DND-41 (cell line): Measurements from ENCODE around the gene COG6.

Experiments
- ATAC-seq: fragments of 200-7000 bp; cut with Tn5 transposase; 3 replicates; pipeline ENCODE4 v1.9.1; 2021; ENCODE audit warnings: low read depth; ENCODE audit not compliant: insufficient read depth
- DNase-seq: peaks from one replicate; pipeline ENCODE4 v3.0.0-alpha.2; 2020
- H2AFZ ChIP-seq: 2 replicates; pipeline ENCODE4 v1.6.0; 2012; ENCODE audit warnings: low read depth, low read length
- H3K27ac ChIP-seq: 2 replicates; pipeline ENCODE4 v1.5.1; 2012; ENCODE audit warnings: low read length, inconsistent platforms
- H3K27me3 ChIP-seq: fragments of 200-600 bp; sonication (generic); 2 replicates; pipeline ENCODE4 v1.6.0; 2012; ENCODE audit warnings: low read length, mild to moderate bottlenecking, inconsistent platforms; ENCODE audit not compliant: insufficient read depth, poor library complexity
- H3K36me3 ChIP-seq: 2 replicates; pipeline ENCODE4 v1.5.1; 2012; ENCODE audit warnings: low read length, inconsistent platforms; ENCODE audit not compliant: insufficient read depth
- H3K4me1 ChIP-seq: 2 replicates; pipeline ENCODE4 v1.5.1; 2012; ENCODE audit warnings: mild to moderate bottlenecking, low read length; ENCODE audit not compliant: insufficient read depth
- H3K4me2 ChIP-seq: 2 replicates; pipeline ENCODE4 v1.6.0; 2012; ENCODE audit warnings: mild to moderate bottlenecking, moderate library complexity, low read length, inconsistent platforms; ENCODE audit not compliant: insufficient read depth
- H3K4me3 ChIP-seq, 2 experiments: fragments of 200-600 bp in 1 of 2; shearing (Covaris generic) in 1 of 2; 2 replicates each; pipeline ENCODE4 v1.5.1; 2012 to 2016; ENCODE audit warnings: inconsistent platforms in 2 of 2, low read length in 2 of 2, mild to moderate bottlenecking in 2 of 2, low read depth in 1 of 2, moderate library complexity in 1 of 2
- H3K79me2 ChIP-seq: 2 replicates; pipeline ENCODE4 v1.6.0; 2012; ENCODE audit warnings: low read length, inconsistent platforms; ENCODE audit not compliant: insufficient read depth
- H3K9ac ChIP-seq: 2 replicates; pipeline ENCODE4 v1.6.0; 2012; ENCODE audit warnings: low read depth, mild to moderate bottlenecking, inconsistent platforms, low read length, moderate library complexity
- H3K9me3 ChIP-seq: 2 replicates; pipeline ENCODE4 v1.5.1; 2012; ENCODE audit warnings: low read length, moderate library complexity, mild to moderate bottlenecking, inconsistent platforms; ENCODE audit not compliant: insufficient read depth, severe bottlenecking
- H4K20me1 ChIP-seq: 2 replicates; pipeline ENCODE4 v1.6.0; 2012; ENCODE audit warnings: low read length; ENCODE audit not compliant: insufficient read depth
- CTCF ChIP-seq: IDR thresholded peaks from 2 replicates; pipeline ENCODE4 v1.5.1; 2012; ENCODE audit warnings: borderline replicate concordance, low read length, moderate library complexity, mild to moderate bottlenecking; ENCODE audit not compliant: poor library complexity, severe bottlenecking; ENCODE audit errors: extremely low read depth
- EZH2 ChIP-seq: IDR thresholded peaks from 3 replicates; pipeline ENCODE4 v1.6.1; 2012; ENCODE audit warnings: borderline replicate concordance, low read depth, mild to moderate bottlenecking, moderate library complexity, low read length, inconsistent platforms; ENCODE audit not compliant: severe bottlenecking

COG6 gene

GRCh38 chr13:39786091-39786490, 130.6 kb downstream of the COG6 start:
- Histone ChIP-seq H3K79me2 (no peaks in the 10 kb centered on the region), H3K27ac (no peak overlapping the region), H3K4me2 (no peak overlapping the region), H3K36me3 (no peaks in the 10 kb centered on the region), H3K9ac (no peak overlapping the region), H2AFZ (no peak overlapping the region), H3K4me3 (no peak overlapping the region), H4K20me1 (no peaks in the 10 kb centered on the region), H3K9me3 (no peaks in the 10 kb centered on the region), H3K4me1 (no peaks in the 10 kb centered on the region), H3K27me3 (no peaks in the 10 kb centered on the region)
- ATAC-seq (no peak), DNase-seq (no peak)
- no peak for TF ChIP-seq EZH2
- no peak for TF ChIP-seq CTCF

- no peak overlapping the region for H2AFZ ChIP-seq
- DNase-seq (no peak), ATAC-seq (no peak)
- no peaks in the 10 kb centered on the region for H3K36me3 ChIP-seq
- no peaks in the 10 kb centered on the region for H3K79me2 ChIP-seq
- no peaks in the 10 kb centered on the region for H4K20me1 ChIP-seq
- H3K4me1 ChIP-seq = no peaks in the 10 kb centered on the region
- no peaks in the 10 kb centered on the region for H3K27me3 ChIP-seq
- H3K9me3 ChIP-seq = no peaks in the 10 kb centered on the region
- no peak overlapping the region for H3K27ac ChIP-seq
- TF ChIP-seq EZH2 (no peak), CTCF (no peak)
- no peak overlapping the region for H3K9ac ChIP-seq
- no peak overlapping the region for H3K4me2 ChIP-seq
- no peak overlapping the region for H3K4me3 ChIP-seq
Measured at GRCh38 chr13:39787086-39787487, 131.6 kb downstream of the COG6 start.

DNA sequence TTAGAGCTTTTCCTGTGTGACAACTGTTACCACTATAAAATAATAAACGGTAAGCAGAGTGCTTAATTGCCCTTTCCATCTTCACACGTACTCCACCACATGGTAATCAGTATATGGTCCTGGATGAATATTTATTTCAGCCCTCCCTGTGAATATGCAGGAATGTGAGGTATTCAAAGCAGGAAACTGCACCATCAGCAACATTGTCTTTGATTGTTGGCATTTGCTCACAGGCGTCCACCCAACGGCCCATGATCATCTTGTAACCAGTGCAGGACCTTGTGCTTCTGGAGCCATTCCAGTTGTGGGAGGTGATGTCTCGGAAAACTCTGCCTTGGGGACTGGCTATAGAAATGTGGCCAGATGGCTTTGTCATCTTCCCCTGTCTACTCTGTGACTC, 132.6 kb downstream of the COG6 start:
- H3K27me3 ChIP-seq = no peaks in the 10 kb centered on the region
- no peaks in the 10 kb centered on the region for H3K9me3 ChIP-seq
- H3K27ac ChIP-seq = no peak overlapping the region
- TF ChIP-seq EZH2 = no peak
- no peak for TF ChIP-seq CTCF
- no peak overlapping the region for H3K4me3 ChIP-seq
- no peak overlapping the region for H3K9ac ChIP-seq
- H3K36me3 ChIP-seq = no peaks in the 10 kb centered on the region
- no peak overlapping the region for H2AFZ ChIP-seq
- no peaks in the 10 kb centered on the region for H3K4me1 ChIP-seq
- H3K79me2 ChIP-seq = no peaks in the 10 kb centered on the region
- no peak for ATAC-seq
- H3K4me2 ChIP-seq = no peak overlapping the region
- no peaks in the 10 kb centered on the region for H4K20me1 ChIP-seq
- no peak for DNase-seq

DNA sequence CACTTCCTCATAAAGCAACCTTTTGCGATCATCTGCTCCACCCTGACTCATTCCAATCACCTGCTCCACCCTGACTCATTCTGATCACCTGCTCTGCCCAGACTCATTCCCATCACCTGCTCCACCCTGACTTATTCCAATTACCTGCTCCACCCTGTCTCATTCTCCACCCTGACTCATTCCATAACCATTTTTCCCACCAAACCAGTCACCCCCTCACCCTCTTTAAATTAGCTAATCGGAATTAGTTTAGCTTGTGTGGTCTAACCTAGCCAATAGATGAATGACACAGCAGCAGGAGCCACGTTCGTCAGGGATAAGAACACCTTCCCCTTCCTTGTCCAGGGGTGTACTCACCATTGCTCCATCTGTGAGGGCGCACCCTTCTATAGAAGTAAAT, 134.0 kb downstream of the COG6 start:
- H3K27me3 ChIP-seq = no peaks in the 10 kb centered on the region
- no peaks in the 10 kb centered on the region for H3K36me3 ChIP-seq
- no peak for ATAC-seq
- TF ChIP-seq CTCF (no peak), EZH2 (no peak)
- H2AFZ ChIP-seq = no peak overlapping the region
- H3K27ac ChIP-seq = no peak overlapping the region
- H3K79me2 ChIP-seq = no peaks in the 10 kb centered on the region
- no peaks in the 10 kb centered on the region for H3K9me3 ChIP-seq
- no peak for DNase-seq
- no peak overlapping the region for H3K9ac ChIP-seq
- no peak overlapping the region for H3K4me3 ChIP-seq
- no peaks in the 10 kb centered on the region for H3K4me1 ChIP-seq
- no peaks in the 10 kb centered on the region for H4K20me1 ChIP-seq
- H3K4me2 ChIP-seq = no peak overlapping the region
